ENCODE results near the gene FBN2.
"Not testable (repeated sequence)": the region's sequence is repeated elsewhere in the genome, so short reads cannot be mapped to it uniquely, and the experiment has no call there.

The FBN2 gene

GRCh38 chr5:128477944-128478343 lies 60.1 kb downstream of the FBN2 start:
- DNase-seq, result no peak

GRCh38 chr5:128475693-128476092 lies 62.4 kb downstream of the FBN2 start:
- DNase-seq, result no peak

- no peak for DNase-seq
Measured at GRCh38 chr5:128472919-128473318, 65.1 kb downstream of the FBN2 start.

- no peak for DNase-seq
Measured at GRCh38 chr5:128472036-128472435, 66.0 kb downstream of the FBN2 start.

GRCh38 chr5:128470663-128471062 lies 67.4 kb downstream of the FBN2 start:
- no peak for DNase-seq

GRCh38 chr5:128469912-128470311 lies 68.1 kb downstream of the FBN2 start:
- no peak for DNase-seq

- no peak for DNase-seq
Measured at GRCh38 chr5:128466980-128467379, 71.1 kb downstream of the FBN2 start.

- DNase-seq, result no peak
Measured at GRCh38 chr5:128466554-128466953, 71.5 kb downstream of the FBN2 start.

- no peak for DNase-seq
Measured at GRCh38 chr5:128464596-128464995, 73.4 kb downstream of the FBN2 start.

GRCh38 chr5:128462330-128462729 lies 75.7 kb downstream of the FBN2 start:
- no peak for DNase-seq

GRCh38 chr5:128457147-128457915 lies 80.7 kb downstream of the FBN2 start:
- DNase-seq, result not testable (repeated sequence)

GRCh38 chr5:128455841-128456361 lies 82.1 kb downstream of the FBN2 start:
- no peak for DNase-seq

- no peak for DNase-seq
Measured at GRCh38 chr5:128453121-128453520, 84.9 kb downstream of the FBN2 start.

- DNase-seq, result not testable (repeated sequence)
Measured at GRCh38 chr5:128447224-128447623, 90.8 kb downstream of the FBN2 start.

- no peak for DNase-seq
Measured at GRCh38 chr5:128441941-128442350, 96.1 kb downstream of the FBN2 start.

- DNase-seq, result no peak
Measured at GRCh38 chr5:128441165-128441564, 96.9 kb downstream of the FBN2 start.

- DNase-seq, result no peak
Measured at GRCh38 chr5:128436749-128437188, 101.3 kb downstream of the FBN2 start.

- DNase-seq, result no peak
Measured at GRCh38 chr5:128435861-128436260, 102.2 kb downstream of the FBN2 start.

- DNase-seq, result no peak
Measured at GRCh38 chr5:128434993-128435392, 103.1 kb downstream of the FBN2 start.

- DNase-seq, result no peak
Measured at GRCh38 chr5:128432913-128433440, 105.1 kb downstream of the FBN2 start.

GRCh38 chr5:128427921-128428320 lies 110.1 kb downstream of the FBN2 start:
- no peak for DNase-seq

- DNase-seq, result no peak
Measured at GRCh38 chr5:128426090-128426534, 111.9 kb downstream of the FBN2 start.

GRCh38 chr5:128424646-128425045 lies 113.4 kb downstream of the FBN2 start:
- no peak for DNase-seq

- DNase-seq, result no peak
Measured at GRCh38 chr5:128422612-128423011, 115.4 kb downstream of the FBN2 start.

All from stimulated activated CD4-positive, alpha-beta T cell treated with anti-CD3 and anti-CD28 coated beads, Interleukin-15, amount 100 ng/mL, for 24 hours (primary cell).